DMS153 treated with DMSO at 0.1 percent for 48 hours (cell line): Measurements from ENCODE around the gene NEBL.
"Not testable (repeated sequence)": the region's sequence is repeated elsewhere in the genome, so short reads cannot be mapped to it uniquely, and the experiment has no call there.

ENCODE experiments used
- DNase-seq: peaks from one replicate; lab custom pipeline; 2025; ENCODE audit not compliant: unreplicated experiment; lab: John Stamatoyannopoulos, UW

The NEBL gene, protein sequence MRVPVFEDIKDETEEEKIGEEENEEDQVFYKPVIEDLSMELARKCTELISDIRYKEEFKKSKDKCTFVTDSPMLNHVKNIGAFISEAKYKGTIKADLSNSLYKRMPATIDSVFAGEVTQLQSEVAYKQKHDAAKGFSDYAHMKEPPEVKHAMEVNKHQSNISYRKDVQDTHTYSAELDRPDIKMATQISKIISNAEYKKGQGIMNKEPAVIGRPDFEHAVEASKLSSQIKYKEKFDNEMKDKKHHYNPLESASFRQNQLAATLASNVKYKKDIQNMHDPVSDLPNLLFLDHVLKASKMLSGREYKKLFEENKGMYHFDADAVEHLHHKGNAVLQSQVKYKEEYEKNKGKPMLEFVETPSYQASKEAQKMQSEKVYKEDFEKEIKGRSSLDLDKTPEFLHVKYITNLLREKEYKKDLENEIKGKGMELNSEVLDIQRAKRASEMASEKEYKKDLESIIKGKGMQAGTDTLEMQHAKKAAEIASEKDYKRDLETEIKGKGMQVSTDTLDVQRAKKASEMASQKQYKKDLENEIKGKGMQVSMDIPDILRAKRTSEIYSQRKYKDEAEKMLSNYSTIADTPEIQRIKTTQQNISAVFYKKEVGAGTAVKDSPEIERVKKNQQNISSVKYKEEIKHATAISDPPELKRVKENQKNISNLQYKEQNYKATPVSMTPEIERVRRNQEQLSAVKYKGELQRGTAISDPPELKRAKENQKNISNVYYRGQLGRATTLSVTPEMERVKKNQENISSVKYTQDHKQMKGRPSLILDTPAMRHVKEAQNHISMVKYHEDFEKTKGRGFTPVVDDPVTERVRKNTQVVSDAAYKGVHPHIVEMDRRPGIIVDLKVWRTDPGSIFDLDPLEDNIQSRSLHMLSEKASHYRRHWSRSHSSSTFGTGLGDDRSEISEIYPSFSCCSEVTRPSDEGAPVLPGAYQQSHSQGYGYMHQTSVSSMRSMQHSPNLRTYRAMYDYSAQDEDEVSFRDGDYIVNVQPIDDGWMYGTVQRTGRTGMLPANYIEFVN

GRCh38 chr10:20897146-20897825 is at the start of gene NEBL:
Gene NEBL, minus strand, starts transcription at chr10:20897311. Its CDS starts 106 bp downstream, at chr10:20897205.
- no peak for DNase-seq

- DNase-seq = no peak
Measured at GRCh38 chr10:20945546-20946332, 48.6 kb upstream of the NEBL start.

DNA sequence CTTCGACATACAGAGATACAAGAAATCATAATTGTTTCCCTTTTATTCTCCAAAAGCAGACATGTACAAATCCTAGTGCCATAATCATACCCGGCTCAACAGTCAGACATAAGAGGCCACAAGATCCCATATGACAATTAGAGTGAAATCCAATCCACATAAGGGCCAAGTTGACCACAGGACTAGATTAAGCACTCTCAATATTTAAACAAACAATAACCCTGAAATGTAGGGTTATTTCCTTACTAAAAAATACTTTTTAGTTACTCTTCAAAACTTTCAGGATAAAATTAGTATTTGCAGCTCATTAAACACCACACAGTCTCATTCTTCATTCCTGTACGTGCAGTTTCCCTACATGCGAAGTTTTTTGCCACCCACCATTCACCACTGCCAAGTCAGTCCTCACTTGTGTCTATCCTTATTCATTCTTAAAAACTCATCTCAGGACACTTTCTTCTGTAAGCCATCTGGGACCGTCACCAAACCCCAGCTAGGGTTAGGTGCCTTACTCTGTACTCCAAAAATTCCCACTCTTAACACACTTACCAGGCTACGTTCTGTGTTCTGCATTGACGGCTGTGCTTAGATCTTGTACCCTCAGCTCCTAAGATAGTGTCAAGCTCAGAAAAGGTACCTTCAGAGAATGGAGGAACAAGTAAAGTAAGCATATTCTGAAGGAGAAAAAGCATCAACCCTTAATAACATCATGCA is 47.8 kb upstream of the NEBL start:
- no peak for DNase-seq

- not testable (repeated sequence) for DNase-seq
Measured at GRCh38 chr10:20939414-20939813, 42.3 kb upstream of the NEBL start.

GRCh38 chr10:20936396-20936795 is 39.3 kb upstream of the NEBL start:
- DNase-seq = no peak

- DNase-seq = no peak
Measured at GRCh38 chr10:20935931-20936330, 38.8 kb upstream of the NEBL start.

GRCh38 chr10:20935301-20935700 is 38.2 kb upstream of the NEBL start:
- DNase-seq = no peak

GRCh38 chr10:20933705-20934104 is 36.6 kb upstream of the NEBL start:
- DNase-seq = no peak

DNA sequence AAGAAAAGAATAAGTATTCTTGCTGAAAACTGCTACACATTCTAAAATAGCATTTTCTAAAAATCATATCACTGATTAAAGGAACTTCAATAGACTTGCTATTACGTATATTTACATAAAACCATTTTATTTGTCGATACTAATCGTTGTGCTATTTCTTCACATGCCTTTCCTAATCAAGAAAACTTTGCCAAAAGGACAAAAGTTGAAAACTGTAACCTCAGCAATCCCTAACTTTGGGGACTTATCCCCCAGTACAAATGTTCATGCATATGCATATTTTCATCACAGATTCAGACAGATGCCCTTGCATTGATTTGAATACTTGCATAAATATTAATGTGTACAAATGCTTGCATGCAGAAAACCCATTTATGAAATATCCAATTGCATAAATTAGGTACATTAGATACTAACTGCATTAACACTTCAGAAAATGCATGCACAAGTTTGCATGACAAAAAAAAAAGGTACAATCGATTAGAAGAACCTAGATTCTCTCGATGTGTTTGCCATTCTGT is 35.6 kb upstream of the NEBL start:
- DNase-seq = no peak

DNA sequence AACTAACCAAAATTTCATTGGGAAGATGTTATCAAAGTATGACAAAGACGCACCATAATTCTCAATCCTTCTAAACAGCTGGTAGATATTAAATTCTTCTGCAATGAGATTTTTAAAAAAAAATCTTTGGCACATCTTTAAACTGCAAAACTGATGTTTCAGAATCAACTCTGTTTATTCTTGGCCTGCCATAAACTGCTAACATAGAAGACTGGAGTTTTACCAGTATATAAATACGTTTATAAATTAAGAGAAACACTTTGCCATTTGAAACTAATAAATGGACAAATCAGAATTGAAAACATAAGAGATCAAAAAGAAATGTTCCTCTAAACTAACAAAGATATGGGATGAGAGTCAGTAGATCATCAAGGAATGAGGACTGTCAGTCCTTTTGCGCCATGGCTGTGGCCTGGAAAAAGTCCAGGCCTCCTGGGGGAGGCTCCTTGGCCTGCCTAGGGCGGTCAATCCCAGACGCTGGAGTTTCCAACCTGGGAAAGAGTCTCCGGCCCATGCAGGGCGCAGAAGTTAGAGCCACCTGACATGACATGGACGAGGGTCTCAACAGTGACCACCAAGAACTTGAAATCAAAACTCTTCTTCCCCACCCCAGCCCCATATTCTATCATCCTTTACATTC is 34.2 kb upstream of the NEBL start:
- no peak for DNase-seq

GRCh38 chr10:20927456-20927855 is 30.3 kb upstream of the NEBL start:
- no peak for DNase-seq

DNA sequence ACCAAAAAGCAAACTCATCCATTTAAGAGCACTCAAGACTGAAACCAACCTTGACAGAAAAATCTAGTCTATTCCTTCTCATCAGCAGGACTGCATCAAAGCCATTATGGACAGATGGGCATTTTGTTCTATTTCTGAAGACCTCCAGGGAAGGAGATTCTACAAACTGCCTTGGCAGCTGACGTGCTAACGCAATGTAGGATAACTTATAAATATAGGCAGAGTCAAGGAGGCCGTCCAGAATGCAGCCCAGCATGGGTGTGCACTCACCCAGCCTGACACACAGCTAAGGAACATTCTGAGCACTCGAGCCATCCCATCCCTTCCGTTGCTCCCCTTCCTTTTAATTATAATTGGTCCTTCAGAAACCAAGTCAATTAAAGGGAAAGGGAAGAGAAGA is 25.3 kb upstream of the NEBL start:
- DNase-seq = no peak

GRCh38 chr10:20922033-20922432 is 24.9 kb upstream of the NEBL start:
- no peak for DNase-seq

DNA sequence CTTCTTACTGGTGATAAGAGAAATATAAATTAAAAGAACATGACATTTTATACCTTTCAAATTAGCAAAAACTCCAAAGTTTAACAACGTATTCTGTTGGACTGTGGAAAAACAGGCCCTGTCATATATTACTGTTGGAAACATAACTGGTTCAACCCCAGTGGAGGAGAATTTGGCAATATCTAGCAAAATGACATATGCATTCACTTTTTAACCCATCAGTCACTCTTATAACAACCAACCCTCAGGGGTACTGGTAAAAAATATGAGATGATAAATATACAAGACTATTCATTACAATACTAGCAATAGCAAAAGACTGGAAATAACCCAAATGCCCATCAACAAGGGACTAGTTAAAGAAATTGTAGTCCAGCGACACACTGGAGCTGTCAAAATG is 22.9 kb upstream of the NEBL start:
- no peak for DNase-seq

DNA sequence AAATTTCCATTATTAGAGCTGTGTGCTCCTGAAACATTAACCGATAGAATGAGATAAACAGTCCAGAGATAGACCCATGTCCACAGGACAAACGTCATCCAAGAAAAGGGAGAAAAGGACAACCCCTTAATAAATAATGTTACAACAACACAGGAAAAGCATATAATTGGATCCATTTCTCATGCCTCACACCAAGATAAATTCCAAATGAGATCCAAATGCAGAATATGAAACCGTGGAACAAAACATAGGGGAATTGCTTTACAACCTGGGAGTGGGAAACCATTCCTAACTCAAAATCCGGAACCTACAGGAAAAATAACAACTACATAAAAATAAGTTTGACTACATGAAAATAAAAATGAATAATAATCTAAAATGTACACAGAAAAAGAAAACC is 22.4 kb upstream of the NEBL start:
- DNase-seq = no peak

- no peak for DNase-seq
Measured at GRCh38 chr10:20916976-20917375, 19.9 kb upstream of the NEBL start.

GRCh38 chr10:20912969-20913368 is 15.9 kb upstream of the NEBL start:
- no peak for DNase-seq

GRCh38 chr10:20911626-20912025 is 14.5 kb upstream of the NEBL start:
- DNase-seq = no peak

GRCh38 chr10:20909801-20910200 is 12.7 kb upstream of the NEBL start:
- DNase-seq = no peak
